Measurements from ENCODE around the gene RET.

RET gene

GRCh38 chr10:43078175-43078985, 1.5 kb downstream of the RET start:
- Histone ChIP-seq H3K36me3 (ENCODE audit: control insufficient read depth in 2 of 2, insufficient read depth in 1 of 2, low read length in 2 of 2) (no peaks in the 10 kb centered on the region), H3K9me3 (ENCODE audit: control insufficient read depth, insufficient read depth, low read depth, low read length) (no peaks in the 10 kb centered on the region), H3K4me1 (ENCODE audit: control insufficient read depth, insufficient read depth, low read length) (no peaks in the 10 kb centered on the region), H3K4me3 (ENCODE audit: low read depth, low read length) (no peak overlapping the region), H3K27ac (ENCODE audit: extremely low read depth, low read depth, low read length) (no peak overlapping the region)
- CTCF ChIA-PET = interaction anchor here (0.5 to 1.2 kb wide), 5 partner anchors 23 to 271 kb away, joined by 3 to 6 read pairs (median 4); no protein-coding TSS in a partner anchor
- TF ChIP-seq, protein P1, sequence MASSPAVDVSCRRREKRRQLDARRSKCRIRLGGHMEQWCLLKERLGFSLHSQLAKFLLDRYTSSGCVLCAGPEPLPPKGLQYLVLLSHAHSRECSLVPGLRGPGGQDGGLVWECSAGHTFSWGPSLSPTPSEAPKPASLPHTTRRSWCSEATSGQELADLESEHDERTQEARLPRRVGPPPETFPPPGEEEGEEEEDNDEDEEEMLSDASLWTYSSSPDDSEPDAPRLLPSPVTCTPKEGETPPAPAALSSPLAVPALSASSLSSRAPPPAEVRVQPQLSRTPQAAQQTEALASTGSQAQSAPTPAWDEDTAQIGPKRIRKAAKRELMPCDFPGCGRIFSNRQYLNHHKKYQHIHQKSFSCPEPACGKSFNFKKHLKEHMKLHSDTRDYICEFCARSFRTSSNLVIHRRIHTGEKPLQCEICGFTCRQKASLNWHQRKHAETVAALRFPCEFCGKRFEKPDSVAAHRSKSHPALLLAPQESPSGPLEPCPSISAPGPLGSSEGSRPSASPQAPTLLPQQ (tag by site-specific recombination; IDR thresholded peaks at IDR 0.05) = no peak
- TF ChIP-seq ZBTB44 (tag by site-specific recombination; IDR thresholded peaks at IDR 0.05) (no peak), ZSCAN16 (tag by site-specific recombination; IDR thresholded peaks at IDR 0.05) (no peak), ZNF146 (tag by site-specific recombination; IDR thresholded peaks at IDR 0.05) (no peak), ZNF274 (IDR thresholded peaks at IDR 0.05; ENCODE audit: low read length) (no peak), ZNF274 (tag by site-specific recombination; IDR thresholded peaks at IDR 0.05; ENCODE audit: borderline replicate concordance) (no peak), ZNF23 (tag by site-specific recombination; IDR thresholded peaks at IDR 0.05; ENCODE audit: borderline replicate concordance) (no peak), IKZF3 (tag by site-specific recombination; IDR thresholded peaks at IDR 0.05) (no peak), ZBTB20 (tag by site-specific recombination; IDR thresholded peaks at IDR 0.05) (no peak), AEBP2 (tag by site-specific recombination; IDR thresholded peaks at IDR 0.05; ENCODE audit: borderline replicate concordance) (no peak), ZNF558 (tag by site-specific recombination; IDR thresholded peaks at IDR 0.05) (no peak), ZEB2 (tag by site-specific recombination; IDR thresholded peaks at IDR 0.05) (no peak), MYNN (tag by site-specific recombination; IDR thresholded peaks at IDR 0.05; ENCODE audit: borderline replicate concordance) (no peak), ZNF174 (tag by site-specific recombination; IDR thresholded peaks at IDR 0.05) (no peak), KLF9 (tag by site-specific recombination; IDR thresholded peaks at IDR 0.05; ENCODE audit: low read depth) (no peak), ZNF132 (tag by site-specific recombination; IDR thresholded peaks at IDR 0.05; ENCODE audit: borderline replicate concordance) (no peak)
- POLR2A ChIA-PET = no interaction called here

- no peaks in the 10 kb centered on the region for H3K4me1 ChIP-seq (ENCODE audit: control insufficient read depth, insufficient read depth, low read length)
- POLR2A ChIA-PET = no interaction called here
- no peak overlapping the region for H3K27ac ChIP-seq (ENCODE audit: extremely low read depth, low read depth, low read length)
- H3K4me3 ChIP-seq (ENCODE audit: low read depth, low read length) = no peak overlapping the region
- H3K36me3 ChIP-seq (ENCODE audit: control insufficient read depth in 2 of 2, insufficient read depth in 1 of 2, low read length in 2 of 2) = no peaks in the 10 kb centered on the region
- no peaks in the 10 kb centered on the region for H3K9me3 ChIP-seq (ENCODE audit: control insufficient read depth, insufficient read depth, low read depth, low read length)
- CTCF ChIA-PET = interaction anchor here (0.5 to 1.2 kb wide), 7 partner anchors 14 to 1325 kb away, joined by 3 to 6 read pairs (median 4); no protein-coding TSS in a partner anchor
- no peak for TF ChIP-seq PRDM6 (tag by site-specific recombination; IDR thresholded peaks at IDR 0.05)
- TF ChIP-seq, protein P2, sequence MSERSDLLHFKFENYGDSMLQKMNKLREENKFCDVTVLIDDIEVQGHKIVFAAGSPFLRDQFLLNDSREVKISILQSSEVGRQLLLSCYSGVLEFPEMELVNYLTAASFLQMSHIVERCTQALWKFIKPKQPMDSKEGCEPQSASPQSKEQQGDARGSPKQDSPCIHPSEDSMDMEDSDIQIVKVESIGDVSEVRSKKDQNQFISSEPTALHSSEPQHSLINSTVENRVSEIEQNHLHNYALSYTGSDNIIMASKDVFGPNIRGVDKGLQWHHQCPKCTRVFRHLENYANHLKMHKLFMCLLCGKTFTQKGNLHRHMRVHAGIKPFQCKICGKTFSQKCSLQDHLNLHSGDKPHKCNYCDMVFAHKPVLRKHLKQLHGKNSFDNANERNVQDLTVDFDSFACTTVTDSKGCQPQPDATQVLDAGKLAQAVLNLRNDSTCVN (tag by site-specific recombination; optimal IDR thresholded peaks at IDR 0.05) = no peak
- no peak for TF ChIP-seq HIC1 (tag by site-specific recombination; IDR thresholded peaks at IDR 0.05)
- TF ChIP-seq ZIC2 (tag by site-specific recombination; IDR thresholded peaks at IDR 0.05) = no peak
- peak; percentile 98 for TF ChIP-seq ZNF2 (tag by site-specific recombination; IDR thresholded peaks at IDR 0.05)
- TF ChIP-seq ZNF529 (tag by site-specific recombination; IDR thresholded peaks at IDR 0.05; ENCODE audit: insufficient replicate concordance) = no peak
- no peak for TF ChIP-seq SP3 (tag by site-specific recombination; IDR thresholded peaks at IDR 0.05)
- no peak for TF ChIP-seq YY2 (tag by site-specific recombination; IDR thresholded peaks at IDR 0.05)
- TF ChIP-seq GLIS2 (tag by site-specific recombination; IDR thresholded peaks at IDR 0.05) = peak; percentile 44; the same call in 1 of the 2 replicates
- TF ChIP-seq SALL2 (tag by site-specific recombination; IDR thresholded peaks at IDR 0.05; ENCODE audit: borderline replicate concordance) = no peak
Measured at GRCh38 chr10:43078986-43079273, 2.1 kb downstream of the RET start.

Data from HEK293 (cell line).